Glutamatergic neuron (in vitro differentiated cells): ENCODE data around the gene ZNF451. TPM values are rescaled to one million over a fixed set of nuclear protein-coding genes. Genes with fewer than 3 reads are reported as not detected.

Experiments
- DNase-seq: peaks from one replicate; pipeline ENCODE4 v3.0.0; 2022
- H3K27ac Mint-ChIP-seq: one replicate; pipeline ENCODE4 v1.8.0; 2020; ENCODE audit warnings: mild to moderate bottlenecking, mixed read lengths, inconsistent platforms; ENCODE audit not compliant: unreplicated experiment
- H3K27me3 Mint-ChIP-seq: one replicate; pipeline ENCODE4 v1.8.0; 2020; ENCODE audit warnings: mild to moderate bottlenecking, moderate library complexity, mixed read lengths, inconsistent platforms; ENCODE audit not compliant: unreplicated experiment
- H3K36me3 Mint-ChIP-seq: one replicate; pipeline ENCODE4 v1.8.0; 2020; ENCODE audit warnings: mild to moderate bottlenecking, mixed read lengths, inconsistent platforms; ENCODE audit not compliant: unreplicated experiment
- H3K4me1 Mint-ChIP-seq: one replicate; pipeline ENCODE4 v1.8.0; 2020; ENCODE audit warnings: mild to moderate bottlenecking, low read depth, mixed read lengths, inconsistent platforms; ENCODE audit not compliant: unreplicated experiment
- H3K4me3 Mint-ChIP-seq: one replicate; pipeline ENCODE4 v1.8.0; 2020; ENCODE audit warnings: mild to moderate bottlenecking, mixed read lengths, inconsistent platforms; ENCODE audit not compliant: unreplicated experiment
- H3K9me3 Mint-ChIP-seq: one replicate; pipeline ENCODE4 v1.8.0; 2020; ENCODE audit warnings: mild to moderate bottlenecking, moderate library complexity, mixed read lengths, inconsistent platforms; ENCODE audit not compliant: unreplicated experiment
- total RNA-seq: library from RNA; stranded (reverse); fragmentation: NEBNext Ultra II Directional; extraction: Animal tissue kit (Norgen Biotek cat#: 25700); gene quantifications from one replicate; pipeline ENCODE4 v1.2.1, GENCODE V29; 2021; ENCODE audit not compliant: unreplicated experiment
- TF ChIP-seq, protein P1 (sequence below): fragments of 200-600 bp; sonication (generic); IDR thresholded peaks from one replicate; pipeline ENCODE4 v1.5.0; 2021; ENCODE audit not compliant: partially characterized antibody, unreplicated experiment

Gene ZNF451
- total RNA-seq, 1 donor from 2014 or later: 79.6 TPM

- DNase-seq: no peak
- Mint-ChIP-seq H3K36me3 (no peaks in the 10 kb centered on the region), H3K4me3 (peak overlapping the region; percentile 83), H3K27ac (peak overlapping the region; percentile 4), H3K9me3 (peaks cover 6% of the 10 kb centered on the region), H3K4me1 (peaks cover 12% of the 10 kb centered on the region), H3K27me3 (peaks cover 2% of the 10 kb centered on the region)
- TF ChIP-seq, protein P1, sequence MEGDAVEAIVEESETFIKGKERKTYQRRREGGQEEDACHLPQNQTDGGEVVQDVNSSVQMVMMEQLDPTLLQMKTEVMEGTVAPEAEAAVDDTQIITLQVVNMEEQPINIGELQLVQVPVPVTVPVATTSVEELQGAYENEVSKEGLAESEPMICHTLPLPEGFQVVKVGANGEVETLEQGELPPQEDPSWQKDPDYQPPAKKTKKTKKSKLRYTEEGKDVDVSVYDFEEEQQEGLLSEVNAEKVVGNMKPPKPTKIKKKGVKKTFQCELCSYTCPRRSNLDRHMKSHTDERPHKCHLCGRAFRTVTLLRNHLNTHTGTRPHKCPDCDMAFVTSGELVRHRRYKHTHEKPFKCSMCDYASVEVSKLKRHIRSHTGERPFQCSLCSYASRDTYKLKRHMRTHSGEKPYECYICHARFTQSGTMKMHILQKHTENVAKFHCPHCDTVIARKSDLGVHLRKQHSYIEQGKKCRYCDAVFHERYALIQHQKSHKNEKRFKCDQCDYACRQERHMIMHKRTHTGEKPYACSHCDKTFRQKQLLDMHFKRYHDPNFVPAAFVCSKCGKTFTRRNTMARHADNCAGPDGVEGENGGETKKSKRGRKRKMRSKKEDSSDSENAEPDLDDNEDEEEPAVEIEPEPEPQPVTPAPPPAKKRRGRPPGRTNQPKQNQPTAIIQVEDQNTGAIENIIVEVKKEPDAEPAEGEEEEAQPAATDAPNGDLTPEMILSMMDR: no peak
Observed at GRCh38 chr6:57048577-57048976, 41.4 kb upstream of the ZNF451 start.

DNA sequence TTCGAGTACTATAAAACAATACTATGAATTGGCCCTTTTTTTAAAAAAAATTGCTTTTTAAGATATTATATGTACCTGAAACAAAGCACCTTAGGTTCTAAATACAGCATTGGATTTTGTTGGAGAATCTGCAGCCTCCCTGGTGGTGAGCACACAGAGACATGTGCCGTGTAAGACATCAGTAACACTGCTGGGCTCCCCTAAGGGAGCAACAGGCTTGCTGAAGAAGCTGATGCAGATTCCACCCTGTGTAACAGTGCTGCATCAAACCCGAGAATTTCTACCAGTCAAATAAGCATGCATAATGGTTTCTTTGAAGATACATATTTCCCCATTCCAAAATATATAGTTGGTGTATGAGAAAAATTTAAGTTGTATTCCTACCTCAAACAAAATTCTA, 26.1 kb upstream of the ZNF451 start:
- Mint-ChIP-seq H3K9me3 (no peaks in the 10 kb centered on the region), H3K36me3 (no peaks in the 10 kb centered on the region), H3K27me3 (no peaks in the 10 kb centered on the region), H3K27ac (no peak overlapping the region), H3K4me1 (no peaks in the 10 kb centered on the region), H3K4me3 (no peak overlapping the region)
- no peak for DNase-seq
- TF ChIP-seq, protein P1: no peak

- TF ChIP-seq, protein P1: no peak
- no peaks in the 10 kb centered on the region for H3K9me3 Mint-ChIP-seq
- no peaks in the 10 kb centered on the region for H3K4me1 Mint-ChIP-seq
- no peaks in the 10 kb centered on the region for H3K36me3 Mint-ChIP-seq
- H3K27ac Mint-ChIP-seq: no peak overlapping the region
- H3K4me3 Mint-ChIP-seq: no peak overlapping the region
- H3K27me3 Mint-ChIP-seq: no peaks in the 10 kb centered on the region
- no peak for DNase-seq
Observed at GRCh38 chr6:57064809-57065208, 25.2 kb upstream of the ZNF451 start.

DNA sequence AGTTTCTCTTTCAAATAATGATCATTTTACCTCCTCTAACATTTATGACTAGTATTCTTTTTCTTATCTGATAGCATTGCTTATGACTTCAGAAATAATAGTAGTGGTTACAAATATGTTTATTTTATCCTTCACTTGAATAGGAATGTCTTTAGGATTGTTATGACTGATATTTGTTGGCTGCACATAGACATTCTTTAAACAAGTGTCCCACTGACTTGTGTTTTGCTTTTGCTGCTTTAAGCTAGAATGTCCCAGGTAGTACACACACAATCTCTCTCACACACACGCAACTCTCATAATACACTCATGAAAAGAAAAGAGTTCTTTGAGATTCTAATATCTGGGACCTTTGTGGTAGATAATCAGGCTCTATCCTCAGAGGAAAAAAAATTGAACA, 21.9 kb upstream of the ZNF451 start:
- DNase-seq: no peak
- no peaks in the 10 kb centered on the region for H3K4me1 Mint-ChIP-seq
- no peak overlapping the region for H3K27ac Mint-ChIP-seq
- no peaks in the 10 kb centered on the region for H3K27me3 Mint-ChIP-seq
- TF ChIP-seq, protein P1: no peak
- H3K36me3 Mint-ChIP-seq: no peaks in the 10 kb centered on the region
- no peaks in the 10 kb centered on the region for H3K9me3 Mint-ChIP-seq
- no peak overlapping the region for H3K4me3 Mint-ChIP-seq

GRCh38 chr6:57069228-57069627, 20.8 kb upstream of the ZNF451 start:
- TF ChIP-seq, protein P1: no peak
- H3K27me3 Mint-ChIP-seq: no peaks in the 10 kb centered on the region
- no peak overlapping the region for H3K4me3 Mint-ChIP-seq
- no peaks in the 10 kb centered on the region for H3K36me3 Mint-ChIP-seq
- no peaks in the 10 kb centered on the region for H3K9me3 Mint-ChIP-seq
- no peak overlapping the region for H3K27ac Mint-ChIP-seq
- no peak for DNase-seq
- H3K4me1 Mint-ChIP-seq: no peaks in the 10 kb centered on the region
